ENCODE measurements around the gene HMCN2. TPM values are rescaled to one million over a fixed set of nuclear protein-coding genes. Genes with fewer than 3 reads are reported as not detected.

HMCN2 gene
- total and polyA plus RNA-seq, 2 of the 4 experiments (the other 2 are of a cell fraction): 0.02 TPM; not detected in 1

GRCh38 chr9:130417602-130418001 is 152.0 kb downstream of the HMCN2 start:
- CTCF ChIA-PET: no interaction called here
- H2BK20ac ChIP-seq (ENCODE audit: low read depth, low read length): no peak overlapping the region
- WGBS, 2 experiments (ENCODE audit: extremely low coverage in 2 of 2, insufficient read length in 1 of 2): no CpG with 5 or more reads among the region's 5 CpGs

More at GRCh38 chr9:130417602-130418001, 152.0 kb downstream of the HMCN2 start:
- Histone ChIP-seq H4K5ac (ENCODE audit: low read depth, low read length) (no peak overlapping the region), H3K4me2 (ENCODE audit: low read depth, low read length) (no peak overlapping the region), H3K9ac (ENCODE audit: low read depth, low read length) (no peak overlapping the region), H3K4me3 (ENCODE audit: insufficient read depth, low read depth, low read length) (no peak overlapping the region), H3K4me1 (ENCODE audit: control insufficient read depth, insufficient read depth, low read length) (peaks cover 13% of the 10 kb centered on the region), H3K27me3 (ENCODE audit: control insufficient read depth, insufficient read depth, low read length) (peaks cover 9% of the 10 kb centered on the region), H4K8ac (ENCODE audit: low read depth in 2 of 2, low read length in 2 of 2) (no peak overlapping the region), H3K36me3 (ENCODE audit: control insufficient read depth, insufficient read depth, low read length) (no peaks in the 10 kb centered on the region), H2BK5ac (ENCODE audit: low read depth, low read length, poor library complexity, severe bottlenecking) (no peak overlapping the region), H2AFZ (replicated peaks; ENCODE audit: low read length, poor library complexity) (no peak overlapping the region), H3K9me3 (ENCODE audit: control insufficient read depth, insufficient read depth, low read length) (no peaks in the 10 kb centered on the region), H4K20me1 (ENCODE audit: insufficient read depth, low read length) (no peaks in the 10 kb centered on the region), H3K14ac (replicated peaks; ENCODE audit: low read depth, low read length) (no peak overlapping the region), H3K9me1 (ENCODE audit: insufficient read depth, low read length) (no peaks in the 10 kb centered on the region), H3K18ac (ENCODE audit: low read depth, low read length) (no peak overlapping the region), H3K27ac (ENCODE audit: insufficient read depth, low read length) (no peak overlapping the region), H2AK9ac (replicated peaks; ENCODE audit: low read depth, low read length, poor library complexity) (peak overlapping the region; percentile 37), H3K4ac (ENCODE audit: low read depth, low read length) (no peak overlapping the region), H3K56ac (ENCODE audit: extremely low read depth, insufficient read depth, low read length) (no peak overlapping the region), H2AK5ac (ENCODE audit: low read depth, low read length) (no peak overlapping the region), H3K23ac (ENCODE audit: low read depth, low read length) (no peak overlapping the region), H4K91ac (ENCODE audit: insufficient read depth, low read depth, low read length) (no peak overlapping the region), H2BK15ac (ENCODE audit: low read depth, low read length) (no peak overlapping the region), H2BK120ac (ENCODE audit: low read depth, low read length) (no peak overlapping the region), H3K79me1 (ENCODE audit: low read depth in 1 of 2, low read length in 2 of 2) (no peaks in the 10 kb centered on the region)
- POLR2A ChIA-PET (ENCODE audit: unreplicated experiment): no interaction called here
- dilution Hi-C loops (cut with HindIII; ENCODE audit: low sequenced_read_pairs, unreplicated experiment) (no loop called here), intact Hi-C loops (cut with micrococcal nuclease) (no loop called here), in situ Hi-C loops (cut with MboI; ENCODE audit: low sequenced_read_pairs) (no loop called here)
- no peak for ATAC-seq (ENCODE audit: low read depth)
- DNase-seq: no peak
- BruUV-seq (replicated peaks): no TSS peak
- TF ChIP-seq SMC3 (IDR thresholded peaks at IDR 0.05; ENCODE audit: low read depth, low read length): no peak
- TF ChIP-seq CHD1 (IDR thresholded peaks at IDR 0.05; ENCODE audit: low read depth, low read length): no peak
- TF ChIP-seq MAZ (IDR thresholded peaks at IDR 0.05; ENCODE audit: borderline replicate concordance, low read depth, low read length): no peak
- TF ChIP-seq CTCF (conservative IDR thresholded peaks at IDR 0.05; ENCODE audit: low read depth, low read length): no peak
- no peak for TF ChIP-seq MXI1 (IDR thresholded peaks at IDR 0.05; ENCODE audit: borderline replicate concordance, low read depth, low read length)
- TF ChIP-seq CEBPB (IDR thresholded peaks at IDR 0.05; ENCODE audit: low read depth, low read length): no peak
- no peak for TF ChIP-seq ELK1 (IDR thresholded peaks at IDR 0.05; ENCODE audit: borderline replicate concordance, low read depth, low read length)
- no peak for TF ChIP-seq FOS (IDR thresholded peaks at IDR 0.05; ENCODE audit: low read depth, low read length)
- TF ChIP-seq RFX5 (IDR thresholded peaks at IDR 0.05; ENCODE audit: low read depth, low read length): no peak
- no peak for TF ChIP-seq USF2 (IDR thresholded peaks at IDR 0.05; ENCODE audit: low read depth, low read length)
- TF ChIP-seq MAFK (IDR thresholded peaks at IDR 0.05; ENCODE audit: low read depth, low read length): no peak
- no peak for TF ChIP-seq POLR2A (IDR thresholded peaks at IDR 0.05; ENCODE audit: low read depth, low read length)
- TF ChIP-seq NFE2L2 (IDR thresholded peaks at IDR 0.05; ENCODE audit: low read depth, low read length): no peak
- TF ChIP-seq RCOR1 (IDR thresholded peaks at IDR 0.05; ENCODE audit: insufficient replicate concordance, low read length): no peak
- no peak for TF ChIP-seq BHLHE40 (IDR thresholded peaks at IDR 0.05; ENCODE audit: low read depth, low read length)
